RKO (cell line): ENCODE measurements around the gene SLC25A21.
"Not testable (repeated sequence)": the region's sequence is repeated elsewhere in the genome, so short reads cannot be mapped to it uniquely, and the experiment has no call there.

Source experiments
- DNase-seq: peaks from one replicate; pipeline ENCODE4 v3.0.0-alpha.2; 2016; ENCODE audit warnings: low spot score

SLC25A21 gene

DNA sequence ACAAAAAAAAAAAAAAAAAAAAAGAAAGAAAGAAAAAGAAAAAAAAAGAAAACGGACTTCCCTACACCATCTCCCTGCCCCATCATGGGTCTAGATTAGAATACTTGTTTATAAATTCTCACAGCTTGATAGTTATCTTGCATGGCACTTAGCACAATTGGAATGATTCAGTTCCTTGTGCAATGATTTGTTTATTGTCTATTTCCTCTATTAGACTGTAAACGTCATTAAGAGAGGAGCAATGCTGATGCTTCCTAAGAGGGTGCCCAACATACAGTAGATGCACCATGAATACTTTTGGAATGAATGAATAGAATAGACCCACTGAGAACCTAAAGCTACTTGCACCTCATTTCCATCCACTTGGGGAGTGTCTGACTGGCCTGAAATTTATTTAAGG lies 469.9 kb downstream of the SLC25A21 start:
- DNase-seq, result no peak

DNA sequence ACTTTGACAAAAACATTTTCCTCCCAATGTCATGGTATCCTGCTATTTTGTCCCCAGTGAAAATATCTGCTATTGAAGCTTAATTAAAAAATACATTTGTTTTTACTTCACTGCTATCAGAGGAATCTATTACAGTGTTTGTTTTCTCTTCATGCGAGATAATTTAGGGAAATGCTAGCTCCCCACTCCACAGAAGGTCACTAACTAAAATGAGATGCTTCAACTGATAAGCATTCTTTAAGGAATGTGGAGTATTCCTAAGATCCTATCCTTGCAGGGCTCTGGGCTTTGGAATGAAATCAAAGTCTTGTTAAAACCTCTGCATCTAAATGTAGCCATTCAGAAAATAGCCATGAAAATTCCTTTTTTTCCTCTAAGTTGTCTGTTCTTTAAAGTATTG lies 471.3 kb downstream of the SLC25A21 start:
- DNase-seq, result no peak

DNA sequence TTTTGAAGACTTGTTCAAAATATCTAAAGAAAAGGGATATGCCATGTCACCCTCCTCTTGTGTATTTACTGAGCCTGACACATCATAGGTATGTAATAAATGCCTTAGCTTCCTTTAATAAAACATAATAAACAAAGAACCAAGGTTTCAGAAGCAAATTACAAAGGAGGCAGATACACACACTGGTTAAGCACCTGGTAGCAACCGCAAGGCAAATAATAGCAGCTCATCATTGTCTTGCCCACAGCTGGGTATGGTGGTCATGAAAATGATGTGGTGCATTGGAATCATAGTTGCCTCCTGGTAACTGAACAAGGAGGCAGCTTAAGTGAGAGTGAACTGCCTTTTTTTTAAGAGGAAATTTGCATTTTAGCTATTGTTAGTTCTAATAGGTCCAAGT lies 471.8 kb downstream of the SLC25A21 start:
- DNase-seq, result no peak

DNA sequence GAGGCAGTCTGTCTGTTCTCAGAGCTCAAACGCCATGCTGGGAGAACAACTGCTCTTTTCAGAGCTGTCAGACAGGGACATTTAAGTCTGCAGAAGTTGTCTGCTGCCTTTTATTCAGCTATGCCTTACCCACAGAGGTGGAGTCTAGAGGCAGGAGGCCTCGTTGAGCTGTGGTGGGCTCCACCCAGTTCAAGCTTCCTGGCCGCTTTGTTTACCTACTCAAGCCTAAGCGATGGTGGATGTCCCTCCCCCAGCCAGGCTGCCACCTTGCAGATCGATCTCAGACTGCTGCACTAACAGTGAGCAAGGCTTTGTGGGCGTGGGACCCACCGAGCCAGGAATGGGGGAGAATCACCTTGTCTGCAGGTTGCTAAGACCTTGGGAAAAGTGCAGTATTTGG lies 473.0 kb downstream of the SLC25A21 start:
- DNase-seq, result not testable (repeated sequence)

DNA sequence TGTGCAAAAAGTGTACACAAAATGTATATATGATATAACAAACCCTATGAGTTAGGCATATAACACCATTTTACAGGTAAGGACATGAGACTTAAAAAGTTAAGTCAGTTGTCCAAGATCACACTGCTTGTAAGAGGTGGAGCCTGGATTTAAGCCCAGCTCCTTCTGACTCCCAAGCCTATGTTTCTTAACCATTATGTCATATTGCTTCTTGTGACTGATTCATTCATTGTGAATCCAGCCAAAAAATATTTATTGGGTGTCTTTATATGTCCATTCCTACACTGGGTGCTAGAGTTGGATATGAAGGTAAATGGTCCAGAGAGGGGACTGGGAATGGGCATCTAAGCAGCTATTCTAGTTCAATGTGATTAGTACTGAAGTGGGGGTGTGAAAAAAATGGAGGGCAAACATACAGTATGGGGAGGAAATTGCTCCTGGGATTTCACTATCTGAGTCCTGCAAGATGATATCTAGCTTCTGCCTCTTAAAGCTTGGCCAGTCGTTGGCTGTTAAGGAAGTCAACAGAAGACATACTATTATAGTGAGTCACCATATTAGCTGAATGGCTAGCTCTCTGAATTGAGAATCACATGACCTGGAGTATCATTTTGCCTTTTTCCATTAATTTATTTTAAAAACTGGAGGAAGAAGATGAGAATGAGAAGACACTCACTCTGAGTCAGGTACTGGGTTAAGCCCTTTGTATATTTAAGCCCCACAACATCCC lies 481.9 kb downstream of the SLC25A21 start:
- peak; percentile 33 for DNase-seq

DNA sequence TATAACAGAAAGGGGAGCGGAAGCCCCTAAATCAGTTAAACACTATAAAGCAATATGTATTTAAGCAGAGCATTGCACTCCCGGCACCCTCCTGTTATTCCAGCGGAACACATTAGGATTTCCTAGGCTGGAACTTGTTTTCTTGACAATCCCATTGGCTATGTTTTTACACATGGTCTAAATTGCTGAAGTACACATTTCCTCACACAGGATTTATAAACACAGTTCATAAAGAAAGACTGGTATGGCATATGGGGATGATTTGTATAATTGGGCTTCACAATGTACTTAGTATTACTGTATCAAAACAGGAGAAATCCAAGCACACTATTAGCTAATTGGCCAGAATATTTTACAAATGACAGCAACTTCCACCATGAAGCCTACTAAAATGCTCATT lies 487.5 kb downstream of the SLC25A21 start:
- DNase-seq, result no peak

DNA sequence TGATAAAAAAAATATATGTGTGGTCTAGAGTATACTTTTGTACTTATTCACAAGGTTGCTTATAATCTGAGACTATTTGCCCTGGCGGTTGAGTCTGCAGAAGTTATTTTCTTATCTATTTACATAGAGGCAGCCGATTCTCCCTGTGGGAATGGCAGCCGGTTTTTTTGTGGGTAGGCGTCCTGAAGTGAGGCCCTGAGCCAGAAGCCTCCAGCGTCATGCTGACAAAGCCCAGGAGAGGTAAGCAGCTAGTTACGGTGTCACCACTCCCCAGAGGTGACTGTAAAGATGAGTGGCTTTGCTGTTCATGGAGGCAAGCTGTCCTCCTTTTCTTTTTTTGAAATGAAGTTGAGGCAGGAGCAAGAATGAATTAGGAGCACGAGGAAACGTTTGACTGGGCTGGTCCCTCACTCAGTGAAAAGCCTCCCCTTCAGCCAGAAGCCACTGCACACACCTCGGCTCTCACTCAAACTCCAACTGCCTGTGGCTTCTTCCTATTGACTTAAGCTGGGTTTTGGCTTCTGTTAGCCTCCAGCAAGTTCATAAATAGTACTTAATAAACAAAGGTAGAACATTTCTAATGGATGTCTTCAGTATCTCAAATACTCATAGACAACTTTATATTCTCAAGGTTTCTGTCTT lies 489.2 kb downstream of the SLC25A21 start:
- DNase-seq, result no peak

DNA sequence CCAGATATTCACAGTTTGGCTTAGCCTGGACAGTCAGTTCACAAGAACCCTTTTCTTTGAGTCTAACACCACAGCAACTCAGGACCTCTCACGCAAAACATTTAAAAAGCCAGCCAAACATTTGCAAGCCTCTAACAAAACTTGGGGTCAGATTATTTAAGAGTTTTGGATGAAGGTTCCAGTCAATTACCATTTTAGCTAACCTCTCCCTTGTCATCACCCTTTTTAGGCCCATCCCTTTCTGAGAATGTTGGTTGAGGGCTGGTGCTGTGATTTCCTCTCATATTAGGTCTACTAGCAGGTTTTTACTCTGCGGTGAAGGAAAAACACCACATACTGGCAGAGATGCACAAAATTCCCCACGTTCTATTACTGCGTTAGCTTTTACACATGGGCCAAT lies 490.1 kb downstream of the SLC25A21 start:
- no peak for DNase-seq

DNA sequence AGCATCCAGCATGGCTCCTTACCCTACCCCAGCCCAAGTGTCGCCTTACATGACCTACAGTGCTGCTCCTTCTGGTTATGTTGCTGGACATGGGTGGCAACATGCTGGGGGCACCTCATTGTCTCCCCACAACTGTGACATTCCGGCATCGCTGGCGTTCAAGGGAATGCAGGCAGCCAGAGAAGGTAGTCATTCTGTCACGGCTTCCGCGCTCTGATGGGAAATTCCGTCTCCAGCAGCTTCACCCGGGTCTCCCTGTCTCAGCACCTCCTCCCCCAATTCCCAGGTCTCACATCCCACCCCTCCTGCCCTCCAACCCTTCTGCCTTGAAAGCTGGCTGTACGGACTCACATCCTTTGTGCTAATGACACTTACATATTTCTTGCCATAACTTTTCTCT lies 496.2 kb downstream of the SLC25A21 start:
- DNase-seq, result no peak

DNA sequence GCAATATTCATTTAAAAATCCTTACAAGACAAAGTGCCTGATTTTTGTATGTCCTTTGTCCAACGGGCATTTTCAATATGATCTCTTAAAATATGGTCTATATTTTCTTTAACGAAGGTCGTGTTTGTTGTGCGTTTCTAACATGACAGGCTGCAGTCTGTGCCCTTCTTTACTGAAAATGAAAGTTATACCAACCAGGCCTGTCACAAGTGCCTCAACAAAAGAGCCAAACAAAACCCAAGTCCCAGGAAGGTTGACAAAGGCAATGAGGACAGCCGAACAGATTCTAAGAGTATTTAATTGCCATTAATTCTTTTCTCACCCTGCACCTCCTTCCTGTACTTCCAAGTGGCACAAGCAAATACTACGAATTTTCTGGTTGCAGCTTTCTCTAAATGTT lies 496.8 kb downstream of the SLC25A21 start:
- no peak for DNase-seq

DNA sequence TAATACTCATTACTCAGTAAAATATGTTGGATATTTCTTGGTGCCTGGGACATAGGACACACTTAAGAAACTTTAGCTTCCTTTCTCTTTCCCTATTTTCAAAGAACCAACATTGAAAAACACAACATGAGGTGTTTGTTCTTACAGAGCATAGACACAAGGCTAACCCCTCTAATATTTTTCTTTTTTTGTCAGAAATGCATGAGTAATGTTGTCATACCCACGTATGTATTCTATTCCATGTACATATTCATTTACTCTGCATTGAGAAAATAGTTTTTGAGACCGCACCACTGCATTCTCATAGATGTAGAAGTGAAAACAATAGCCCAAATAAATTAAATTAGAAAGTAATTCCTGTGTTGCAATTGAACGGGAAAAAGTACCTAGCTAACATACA lies 497.7 kb downstream of the SLC25A21 start:
- no peak for DNase-seq

DNA sequence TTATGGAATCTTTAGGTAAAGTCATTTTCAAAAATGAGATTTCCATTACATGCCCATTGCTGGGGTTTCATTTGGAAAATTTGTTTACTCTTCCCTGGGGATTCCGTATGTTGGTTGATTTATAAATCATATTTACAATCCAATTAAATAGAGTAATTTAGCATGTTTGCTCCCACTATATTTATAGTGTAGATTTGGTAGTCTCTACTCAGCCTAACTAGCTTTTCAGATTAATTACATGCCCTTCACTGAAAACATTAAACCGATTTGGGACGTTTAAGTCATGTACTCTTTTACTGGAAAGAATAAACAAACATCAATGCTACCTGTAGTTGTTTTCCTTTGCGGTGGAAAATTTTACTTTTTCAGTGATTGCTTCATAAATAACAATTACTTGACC lies 500.3 kb downstream of the SLC25A21 start:
- no peak for DNase-seq

DNA sequence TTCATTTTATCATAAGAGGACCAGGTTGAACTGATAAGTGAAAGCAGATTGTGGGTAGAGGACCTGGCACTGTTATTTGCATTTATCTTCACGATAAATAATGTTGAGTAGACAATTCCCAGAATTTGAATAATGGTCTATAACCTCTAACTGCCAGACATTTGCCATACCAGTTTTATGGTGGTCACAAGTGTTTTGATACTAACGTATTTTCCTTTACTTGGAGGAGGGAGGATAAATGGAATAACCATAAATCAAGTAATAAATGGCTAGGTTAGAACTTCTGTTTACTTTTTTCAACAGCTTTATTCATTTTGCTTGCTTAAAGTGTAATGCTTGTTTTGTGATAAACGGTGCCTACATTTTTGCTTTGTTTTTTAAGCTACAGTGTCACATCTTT lies 501.3 kb downstream of the SLC25A21 start:
- no peak for DNase-seq

DNA sequence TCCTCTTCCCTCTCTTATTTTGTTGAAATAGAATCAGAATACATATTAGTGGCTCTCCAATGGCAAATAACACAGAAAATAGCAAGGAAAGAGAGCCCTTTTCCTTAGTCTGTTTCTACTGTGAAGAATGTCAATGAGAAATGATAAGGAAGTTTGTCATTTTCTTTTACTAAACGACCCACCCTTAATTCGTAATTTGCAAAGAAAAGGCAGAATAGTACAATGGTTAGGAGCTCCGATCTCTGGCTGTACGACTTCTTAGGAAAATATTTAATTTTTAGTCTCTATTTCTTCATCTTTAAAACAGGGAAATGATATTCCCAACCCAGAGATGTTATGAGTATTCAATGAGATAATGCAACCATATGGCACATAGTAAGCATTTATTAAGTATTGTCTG lies 504.7 kb downstream of the SLC25A21 start:
- DNase-seq, result no peak

DNA sequence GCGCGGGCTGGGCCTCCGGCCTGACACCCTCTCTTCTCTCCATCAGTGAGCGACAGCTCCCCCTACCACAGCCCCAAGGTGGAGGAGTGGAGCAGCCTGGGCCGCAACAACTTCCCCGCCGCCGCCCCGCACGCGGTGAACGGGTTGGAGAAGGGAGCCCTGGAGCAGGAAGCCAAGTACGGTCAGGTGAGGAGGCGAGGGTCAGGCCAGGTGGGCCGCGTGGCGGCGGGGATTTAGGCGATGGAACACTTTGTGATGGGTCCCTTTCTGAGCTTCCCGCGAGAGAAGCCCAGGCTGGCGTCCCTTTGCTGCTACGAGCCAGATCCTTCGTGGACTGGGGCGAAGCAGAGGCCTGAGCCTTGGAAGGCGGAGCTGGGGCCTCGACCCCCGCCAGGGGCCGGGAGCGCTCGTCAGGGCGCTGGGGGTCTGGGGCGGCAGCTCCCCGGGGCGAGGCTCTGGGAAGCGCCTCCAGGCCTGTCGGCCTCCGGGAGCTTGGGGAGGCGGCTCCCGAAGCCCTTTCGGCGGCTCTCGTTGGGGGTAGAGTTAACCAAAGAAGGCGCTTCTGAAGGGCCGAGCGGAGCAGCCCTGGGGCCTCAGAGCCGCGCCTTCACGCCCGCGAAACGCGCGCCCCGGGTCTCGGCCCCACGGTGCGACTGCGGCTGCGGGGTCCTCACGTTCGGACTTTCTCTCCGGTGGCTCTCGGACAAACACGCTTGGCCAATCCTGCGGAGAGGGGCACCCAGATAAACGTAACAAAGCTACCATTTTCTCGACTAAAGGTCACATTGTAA lies 505.8 kb downstream of the SLC25A21 start:
- DNase-seq, result no peak

DNA sequence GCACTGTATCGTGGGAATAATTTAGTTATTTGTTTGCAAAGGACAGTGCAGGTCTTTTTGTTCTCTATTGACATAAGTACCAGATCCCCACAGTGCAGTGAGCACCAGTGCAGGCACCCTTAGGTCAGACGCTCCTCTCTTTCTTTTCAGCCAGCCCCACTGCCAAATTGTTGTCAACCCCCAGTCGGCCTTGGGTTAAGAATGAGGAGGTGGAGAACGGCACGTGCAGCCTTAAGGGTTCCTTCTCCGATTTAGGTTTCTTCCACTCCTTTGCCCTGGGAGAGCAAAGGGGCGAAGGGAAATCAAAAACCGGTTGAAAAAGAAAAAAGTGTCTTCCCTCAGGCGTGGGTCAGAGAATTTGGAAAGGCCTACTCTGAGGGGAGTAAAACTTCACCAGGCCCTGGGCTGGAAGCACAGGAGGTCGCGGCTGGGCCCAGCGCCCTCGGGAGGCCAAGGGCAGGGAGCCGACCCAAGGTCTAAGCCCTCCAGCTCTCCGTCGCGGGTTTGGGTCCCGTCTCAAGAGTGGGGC lies 506.5 kb downstream of the SLC25A21 start:
- DNase-seq, result no peak

DNA sequence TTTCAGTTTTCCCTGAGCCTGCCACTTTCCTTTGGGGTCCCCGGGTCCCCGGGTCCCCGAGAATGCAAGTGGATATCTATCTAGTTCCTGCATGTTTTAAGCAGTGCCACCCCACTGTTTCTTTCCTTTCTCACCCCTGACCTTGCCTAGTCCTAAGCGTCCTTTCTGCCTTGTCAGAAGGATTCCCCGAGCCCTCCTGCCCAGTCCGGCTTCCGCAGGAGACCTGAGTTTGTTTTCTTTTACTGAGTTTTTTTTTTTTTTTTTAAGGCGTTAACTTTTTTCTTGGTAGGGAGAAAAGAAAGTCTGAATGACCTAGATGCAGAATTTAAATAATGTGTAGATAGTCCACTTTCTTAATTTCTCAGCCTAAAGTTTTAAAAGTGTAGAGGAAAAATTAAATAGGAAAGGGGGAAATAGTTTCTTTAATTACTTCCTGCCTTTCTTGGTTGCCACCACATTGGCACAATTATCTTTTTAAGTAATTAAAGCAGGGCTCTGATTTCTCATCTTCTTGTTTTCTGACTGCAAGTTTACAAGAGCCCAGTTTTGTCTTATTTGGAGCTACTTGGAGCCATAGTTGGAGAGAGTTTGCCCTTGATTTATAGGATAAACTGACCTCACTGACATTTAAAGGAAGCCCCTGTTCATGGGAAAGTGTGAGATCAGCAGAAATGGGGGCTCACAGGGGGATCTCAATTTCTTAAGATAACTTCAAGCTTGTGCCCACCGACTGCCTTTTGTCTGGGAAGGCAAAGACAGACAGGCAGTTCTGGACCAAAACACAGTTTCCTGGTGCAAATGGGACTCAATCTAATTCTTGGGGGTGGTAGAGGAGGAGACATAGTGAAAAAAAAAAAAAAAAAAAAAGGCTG lies 507.8 kb downstream of the SLC25A21 start:
- no peak for DNase-seq

DNA sequence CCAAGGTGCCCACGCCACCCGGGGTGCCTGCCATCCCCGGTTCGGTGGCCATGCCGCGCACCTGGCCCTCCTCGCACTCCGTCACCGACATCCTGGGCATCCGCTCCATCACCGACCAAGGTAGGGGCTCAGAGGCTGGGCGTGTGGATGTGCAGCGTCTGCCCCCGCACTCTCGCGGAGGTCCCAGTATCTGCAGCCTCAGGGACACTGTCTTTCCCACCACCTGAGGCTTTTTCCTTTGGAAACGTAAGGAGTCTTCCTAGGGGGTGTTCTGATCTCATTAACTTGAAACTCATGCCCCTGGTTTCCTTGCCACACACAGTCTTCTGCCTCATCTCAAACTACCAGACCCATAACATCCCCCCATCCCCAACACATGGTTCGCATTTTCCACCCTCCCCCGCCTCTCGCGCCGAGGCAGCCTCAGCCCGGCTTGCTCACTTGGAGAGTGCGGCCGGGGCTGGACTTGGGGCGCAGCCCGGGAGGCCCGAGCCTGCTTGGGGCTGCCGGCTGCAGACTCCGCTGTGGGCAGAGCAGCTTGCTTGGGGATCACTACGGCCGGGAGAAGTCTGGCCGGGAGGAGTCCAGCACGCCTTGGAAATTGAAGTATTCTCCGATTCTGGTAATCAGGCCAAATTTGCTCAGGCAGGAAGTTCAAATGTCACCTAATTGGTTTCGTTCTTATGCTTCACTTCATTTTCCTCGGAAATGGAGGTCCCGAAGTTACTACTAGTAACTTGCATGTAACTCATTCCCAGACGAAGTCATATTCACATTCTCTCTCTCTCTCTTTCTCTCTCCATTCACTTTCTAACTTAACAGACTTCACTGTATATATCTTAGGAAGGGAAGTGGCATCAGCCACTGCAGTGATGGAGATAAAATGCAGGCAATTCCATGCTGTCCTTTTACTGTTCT lies 508.7 kb downstream of the SLC25A21 start:
- DNase-seq, result peak; percentile 17

DNA sequence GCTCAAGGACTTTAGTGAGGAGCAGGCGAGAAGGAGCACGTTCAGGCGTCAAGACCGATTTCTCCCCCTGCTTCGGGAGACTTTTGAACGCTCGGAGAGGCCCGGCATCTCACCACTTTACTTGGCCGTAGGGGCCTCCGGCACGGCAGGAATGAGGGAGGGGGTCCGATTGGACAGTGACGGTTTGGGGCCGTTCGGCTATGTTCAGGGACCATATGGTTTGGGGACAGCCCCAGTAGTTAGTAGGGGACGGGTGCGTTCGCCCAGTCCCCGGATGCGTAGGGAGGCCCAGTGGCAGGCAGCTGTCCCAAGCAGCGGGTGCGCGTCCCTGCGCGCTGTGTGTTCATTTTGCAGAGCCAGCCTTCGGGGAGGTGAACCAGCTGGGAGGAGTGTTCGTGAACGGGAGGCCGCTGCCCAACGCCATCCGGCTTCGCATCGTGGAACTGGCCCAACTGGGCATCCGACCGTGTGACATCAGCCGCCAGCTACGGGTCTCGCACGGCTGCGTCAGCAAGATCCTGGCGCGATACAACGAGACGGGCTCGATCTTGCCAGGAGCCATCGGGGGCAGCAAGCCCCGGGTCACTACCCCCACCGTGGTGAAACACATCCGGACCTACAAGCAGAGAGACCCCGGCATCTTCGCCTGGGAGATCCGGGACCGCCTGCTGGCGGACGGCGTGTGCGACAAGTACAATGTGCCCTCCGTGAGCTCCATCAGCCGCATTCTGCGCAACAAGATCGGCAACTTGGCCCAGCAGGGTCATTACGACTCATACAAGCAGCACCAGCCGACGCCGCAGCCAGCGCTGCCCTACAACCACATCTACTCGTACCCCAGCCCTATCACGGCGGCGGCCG lies 509.6 kb downstream of the SLC25A21 start:
- peak; percentile 60 for DNase-seq

DNA sequence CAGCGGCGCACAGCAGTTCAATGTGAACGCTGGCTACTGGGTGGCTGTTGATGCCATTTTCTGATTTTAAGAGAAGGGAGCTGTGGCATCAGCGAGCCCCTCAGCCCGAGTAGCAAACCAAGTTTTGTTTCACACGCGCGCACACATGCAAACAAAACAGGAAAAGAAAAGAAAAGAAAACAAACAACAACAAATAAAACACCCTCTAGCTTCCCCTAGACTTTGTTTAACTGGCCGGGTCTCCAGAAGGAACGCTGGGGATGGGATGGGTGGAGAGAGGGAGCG lies 510.2 kb downstream of the SLC25A21 start:
- DNase-seq, result no peak
